HG03354 (cell line): ENCODE results near the gene DNAH11.

Source experiments
- ATAC-seq: cut with Tn5 transposase; IDR thresholded peaks from one replicate; pipeline ENCODE4 v1.9.1; 2021; ENCODE audit warnings: mild to moderate bottlenecking; ENCODE audit not compliant: unreplicated experiment, poor library complexity, severe bottlenecking

The DNAH11 gene

DNA sequence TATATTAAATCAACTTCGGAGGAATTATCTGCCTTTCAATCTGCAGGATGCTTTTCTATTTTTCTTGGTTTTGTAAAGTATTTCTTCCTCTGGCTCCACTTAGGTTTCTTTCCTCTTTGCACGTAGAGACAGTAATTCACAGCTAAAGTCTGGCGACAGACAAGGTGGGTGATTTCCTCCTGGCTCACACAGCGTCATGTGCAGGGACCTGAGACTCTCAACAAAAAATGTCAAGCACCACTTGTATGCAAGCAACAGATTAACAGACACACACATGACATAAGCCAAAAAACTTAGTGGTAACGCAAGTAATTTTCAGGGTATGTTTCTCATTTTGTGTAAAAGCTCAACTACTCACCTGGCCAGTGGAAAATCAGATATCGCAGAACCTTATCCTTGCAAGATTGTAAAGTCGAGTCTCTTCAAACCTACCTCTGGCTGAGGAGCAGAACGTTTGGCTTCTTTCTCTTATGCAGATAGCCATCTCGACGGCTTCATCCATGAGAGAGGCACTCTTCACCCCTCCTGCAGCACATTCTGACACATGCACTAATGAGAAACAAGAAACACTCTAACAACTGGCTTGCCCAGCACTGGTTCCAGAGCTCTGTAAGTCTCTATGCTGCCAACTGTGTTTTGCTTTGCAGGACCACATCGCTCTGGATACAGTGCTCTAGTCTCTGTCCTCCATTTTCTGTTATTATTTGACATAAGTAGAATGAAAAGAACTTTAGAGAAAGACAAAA, 214.9 kb downstream of the DNAH11 start:
- no peak for ATAC-seq

DNA sequence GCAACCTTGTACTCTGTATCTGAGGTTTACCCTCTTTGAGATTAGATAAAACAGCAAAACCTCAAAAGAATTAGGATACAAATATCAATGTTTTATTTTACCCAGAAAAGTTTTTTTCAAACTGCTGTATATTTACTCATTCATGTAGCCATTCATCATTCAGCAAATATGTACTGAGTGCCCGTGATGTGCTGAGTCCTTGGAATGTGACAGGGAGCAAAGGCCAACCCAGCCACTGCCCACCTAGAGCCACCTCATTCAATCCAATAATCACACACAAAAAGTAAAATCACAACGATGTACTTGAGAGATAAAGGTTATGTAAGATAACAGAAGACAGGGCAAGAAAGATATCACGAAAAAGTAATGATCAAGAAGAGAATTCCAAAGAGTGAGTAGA, 215.4 kb downstream of the DNAH11 start:
- ATAC-seq = no peak

DNA sequence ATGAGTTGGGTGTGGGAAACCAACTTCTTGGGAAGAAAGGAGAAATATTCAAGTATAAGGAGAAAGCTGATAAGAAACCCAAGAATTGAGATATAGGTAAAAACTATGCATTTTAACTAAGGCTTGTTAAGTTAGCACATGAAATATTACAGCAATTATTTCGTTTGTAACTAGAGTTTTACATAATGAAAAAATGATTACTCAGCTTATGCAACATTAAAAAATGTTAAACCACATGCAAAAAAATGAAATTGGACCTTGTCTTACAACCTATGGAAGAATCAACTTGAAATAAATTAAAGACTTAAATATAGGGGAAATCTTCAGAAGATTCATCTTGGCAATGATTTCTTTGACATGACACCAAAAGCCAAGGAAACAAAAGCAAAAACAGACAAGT, 219.6 kb downstream of the DNAH11 start:
- no peak for ATAC-seq

DNA sequence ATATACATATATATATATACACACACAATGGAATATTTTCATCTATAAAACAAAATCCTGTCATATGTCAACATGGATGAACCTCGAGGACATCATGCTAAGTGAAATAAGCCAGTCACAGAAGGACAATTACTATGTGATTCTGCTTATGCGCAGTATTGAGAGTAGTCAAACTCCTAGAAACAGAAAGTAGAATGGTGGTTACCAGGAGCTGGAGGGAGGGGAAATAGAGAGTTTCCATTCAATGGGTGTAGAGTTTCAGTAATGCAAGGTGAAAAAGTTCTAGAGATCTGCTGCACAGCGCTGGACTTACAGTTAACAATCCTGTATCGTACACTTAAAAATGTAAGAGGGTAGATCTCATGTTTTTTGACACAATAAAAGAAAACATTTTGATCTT, 221.0 kb downstream of the DNAH11 start:
- no peak for ATAC-seq

DNA sequence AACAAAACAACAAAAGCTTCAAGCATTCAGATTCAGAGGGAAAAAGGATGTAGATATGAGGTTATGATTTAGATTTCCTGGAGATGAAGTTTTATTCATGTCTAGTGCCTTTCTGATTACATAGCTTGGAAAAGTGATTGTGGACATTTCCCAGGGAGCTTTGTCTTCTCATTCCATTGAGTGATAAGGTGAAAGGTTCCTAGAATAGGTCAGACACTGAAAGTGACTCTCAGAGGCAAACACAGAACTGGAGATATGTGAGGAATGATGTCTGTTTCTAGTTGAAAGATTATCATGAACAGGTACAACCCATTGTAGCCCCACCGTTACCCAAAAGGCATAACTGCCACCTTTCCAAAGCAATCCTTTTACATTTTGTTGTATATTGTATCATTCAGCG, 223.4 kb downstream of the DNAH11 start:
- ATAC-seq = no peak

DNA sequence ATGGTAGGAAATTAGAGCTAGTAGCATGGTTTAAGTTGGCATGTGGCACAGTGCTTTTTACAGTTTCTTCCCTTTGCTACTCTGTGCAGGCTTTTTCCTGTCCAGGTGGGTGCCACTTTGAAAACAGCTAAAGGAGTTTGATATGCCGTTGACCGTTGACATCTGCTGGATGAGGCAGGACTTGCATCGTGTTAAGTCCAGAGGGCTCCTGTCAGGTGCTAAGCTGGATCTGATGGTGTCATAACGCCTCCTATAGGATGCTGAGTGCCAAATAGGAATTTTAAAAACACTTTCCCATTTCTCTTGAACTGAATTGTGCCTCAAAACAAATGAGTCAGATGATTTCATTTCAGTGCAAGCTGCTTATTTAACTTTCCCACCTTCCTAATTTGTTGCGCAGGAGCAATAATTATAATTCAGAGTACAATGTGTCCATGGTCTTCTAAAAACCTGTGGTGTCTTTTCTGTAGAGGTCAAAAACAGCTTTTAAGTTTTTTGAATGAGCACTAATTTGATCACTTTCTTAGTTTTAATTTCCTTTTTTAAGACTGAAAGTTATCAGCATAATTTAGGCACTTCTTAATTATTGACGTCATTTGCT, 224.6 kb downstream of the DNAH11 start:
- ATAC-seq = no peak

DNA sequence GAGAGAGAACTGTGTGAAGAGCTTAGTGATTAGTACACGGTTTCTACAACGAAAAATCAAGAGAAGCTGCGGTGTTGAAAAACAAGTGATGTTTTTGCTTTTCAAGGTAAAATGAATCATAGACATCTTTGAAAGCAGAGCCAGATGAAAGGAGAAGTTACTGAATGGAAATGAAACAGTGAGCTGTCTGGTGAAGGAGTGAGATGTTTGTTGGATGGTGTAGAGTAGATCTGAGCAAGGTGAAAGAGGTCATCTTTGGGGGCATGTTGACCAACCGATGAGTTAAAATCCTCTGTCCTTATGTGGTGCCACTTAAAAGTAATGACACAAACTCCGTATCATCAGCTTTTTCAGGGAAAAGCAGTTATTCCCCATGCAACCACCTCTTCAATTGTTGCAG, 225.4 kb downstream of the DNAH11 start:
- no peak for ATAC-seq

DNA sequence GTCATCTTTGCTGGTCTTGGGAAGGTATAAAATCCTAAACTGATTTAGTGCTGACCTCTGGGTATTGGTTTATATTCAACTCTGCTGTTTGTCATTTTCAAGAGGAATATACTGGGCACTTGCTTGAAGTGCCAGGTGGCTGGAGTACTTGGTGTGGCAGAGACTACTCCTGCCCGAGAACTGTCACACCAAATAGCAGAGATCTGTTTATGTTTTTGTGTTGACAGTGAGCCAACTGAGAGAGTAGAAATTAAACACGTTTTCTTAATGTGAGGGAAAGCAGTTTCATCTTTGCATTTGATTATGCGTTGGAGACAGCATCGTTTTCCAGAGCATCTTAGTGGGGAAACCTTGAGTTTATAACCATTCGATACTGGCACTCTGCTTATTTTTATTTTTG, 228.4 kb downstream of the DNAH11 start:
- no peak for ATAC-seq

DNA sequence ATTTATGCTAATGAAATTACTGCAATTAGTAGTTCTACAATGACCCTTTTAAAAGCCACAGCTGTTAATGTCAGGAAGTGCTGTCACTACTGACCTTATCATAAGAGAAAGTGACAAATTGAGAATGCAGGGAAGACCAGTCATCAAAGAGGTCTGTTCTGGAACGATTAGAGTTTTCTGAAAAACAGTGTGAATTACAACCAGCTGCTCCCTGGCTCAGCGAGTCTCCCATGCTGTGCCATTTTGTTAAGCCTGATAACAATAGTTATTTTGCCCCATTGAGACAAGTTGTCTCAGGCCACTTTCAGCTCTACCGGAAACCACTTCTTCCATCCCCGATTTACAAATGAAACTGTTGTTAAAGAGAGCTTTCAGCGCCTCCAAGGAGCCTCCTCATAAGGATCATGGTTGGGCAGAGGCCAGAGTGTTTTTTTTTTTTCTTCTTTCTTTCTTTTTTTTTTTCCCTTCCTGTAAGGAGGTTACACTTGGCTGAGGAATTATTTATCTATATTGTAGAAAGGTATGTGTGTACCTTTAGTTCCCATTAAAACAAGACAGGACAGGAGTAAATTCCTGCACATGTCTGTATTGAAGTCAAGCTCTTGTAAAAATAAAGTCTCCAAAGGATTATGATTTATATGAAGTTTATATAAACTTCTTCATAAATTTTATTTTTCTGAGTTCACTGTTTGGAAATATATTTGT, 229.2 kb downstream of the DNAH11 start:
- ATAC-seq = no peak

DNA sequence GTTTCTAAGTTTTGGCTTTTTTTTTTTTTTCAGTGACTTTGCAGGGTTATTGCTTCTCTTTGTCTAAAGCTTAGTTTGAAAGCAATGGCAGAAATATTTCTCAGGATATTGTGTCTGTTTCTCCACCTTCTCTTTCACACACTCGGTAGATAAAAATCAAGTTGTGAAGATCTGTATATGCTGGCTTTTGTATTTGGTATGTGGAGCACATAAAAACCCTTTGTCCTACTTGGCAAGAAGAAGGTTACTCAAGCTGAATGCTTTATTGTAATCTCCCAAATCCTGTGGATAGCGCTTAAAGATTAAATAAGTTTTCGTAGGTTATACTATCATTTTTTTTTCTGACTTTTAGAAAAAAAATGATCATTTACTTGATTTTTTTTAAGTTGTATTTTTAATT, 230.5 kb downstream of the DNAH11 start:
- no peak for ATAC-seq

DNA sequence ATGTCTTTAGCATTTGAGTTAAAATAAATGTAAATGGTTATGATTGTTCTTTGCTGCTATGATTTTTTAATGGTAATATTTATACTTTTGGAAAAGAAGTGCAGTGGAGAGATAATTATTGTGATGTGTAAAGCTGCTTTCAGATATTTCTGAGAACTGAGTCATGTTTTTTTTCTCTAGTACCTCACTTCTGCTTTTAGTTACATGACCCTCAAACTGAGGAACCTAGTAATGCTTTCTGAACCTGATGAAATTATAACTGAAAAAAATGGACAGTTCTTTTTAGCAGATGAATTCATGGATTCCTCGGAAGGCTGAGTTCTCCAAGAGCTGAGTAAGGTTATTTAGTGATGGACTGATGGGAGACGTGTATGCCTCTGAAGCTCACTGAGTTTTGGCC, 235.1 kb downstream of the DNAH11 start:
- ATAC-seq = no peak

DNA sequence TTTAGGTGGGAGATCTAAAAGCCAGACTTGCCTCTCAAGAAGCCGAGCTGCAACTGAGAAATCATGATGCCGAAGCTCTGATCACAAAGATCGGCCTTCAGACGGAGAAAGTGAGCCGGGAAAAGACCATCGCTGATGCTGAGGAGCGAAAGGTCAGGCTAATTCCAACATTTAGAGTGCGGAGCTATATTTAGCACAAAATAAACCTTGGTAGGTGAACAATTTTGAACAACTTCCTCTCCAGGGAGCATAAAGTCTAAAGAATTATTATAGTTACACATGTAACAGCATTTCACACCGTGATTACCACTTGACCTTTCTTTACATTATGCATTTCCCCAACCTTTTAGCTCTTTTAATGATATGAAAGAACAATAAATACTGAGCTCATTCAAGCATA, 236.1 kb downstream of the DNAH11 start:
- no peak for ATAC-seq

DNA sequence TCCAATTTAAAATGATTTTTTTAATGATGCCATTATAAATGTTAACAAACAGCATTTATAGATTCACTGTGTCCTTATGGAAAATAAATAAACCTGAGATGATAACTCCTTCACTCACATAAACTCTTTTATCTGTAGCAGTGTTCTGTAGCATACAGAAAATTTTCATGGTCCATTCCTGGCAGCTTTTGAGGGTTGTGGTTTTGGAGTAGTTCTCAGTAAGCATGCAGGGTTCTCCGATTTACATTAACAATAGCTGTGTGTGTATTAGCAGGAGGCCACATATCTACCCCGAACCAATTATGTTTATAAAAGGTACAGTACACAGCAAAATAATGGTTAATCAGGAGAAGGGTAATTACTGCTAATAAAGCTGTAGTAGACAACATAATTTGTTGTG, 240.2 kb downstream of the DNAH11 start:
- no peak for ATAC-seq

DNA sequence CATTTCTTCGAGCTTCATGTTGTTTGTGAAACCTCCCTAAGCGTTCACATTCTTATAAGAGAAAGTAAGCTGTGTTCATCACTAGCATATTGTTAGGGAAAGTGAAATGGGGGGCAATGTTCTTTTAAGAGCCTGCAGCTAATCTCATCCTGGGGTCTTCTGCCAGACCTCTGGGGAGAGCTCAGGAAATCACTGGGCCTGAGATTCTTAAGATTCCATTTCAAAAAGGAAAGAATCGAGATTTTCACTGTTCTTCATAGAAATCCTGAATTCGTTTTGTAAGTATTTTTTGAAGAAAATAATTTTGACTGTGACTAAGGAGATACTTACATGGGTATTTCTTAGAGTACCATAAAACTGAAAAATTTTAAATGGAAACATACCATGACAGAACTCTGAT, 242.2 kb downstream of the DNAH11 start:
- no peak for ATAC-seq

DNA sequence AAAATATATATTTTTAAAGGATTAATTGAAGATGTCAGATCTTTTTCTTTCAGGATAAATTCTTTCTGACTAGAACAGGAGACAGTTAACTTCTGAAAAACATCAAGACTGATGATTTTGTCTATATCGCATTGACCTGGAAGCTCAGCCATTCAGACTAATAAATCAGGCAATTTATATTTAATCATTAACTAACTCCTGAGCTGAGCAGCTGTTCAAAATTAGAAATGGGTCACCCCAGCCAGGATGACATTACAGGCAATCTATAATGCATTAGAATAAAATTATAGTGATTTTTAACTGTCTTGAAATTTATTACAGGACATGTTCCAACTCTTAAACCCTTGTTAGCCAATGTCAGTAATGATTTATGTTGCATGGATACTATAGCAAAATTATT, 263.0 kb downstream of the DNAH11 start:
- no peak for ATAC-seq

DNA sequence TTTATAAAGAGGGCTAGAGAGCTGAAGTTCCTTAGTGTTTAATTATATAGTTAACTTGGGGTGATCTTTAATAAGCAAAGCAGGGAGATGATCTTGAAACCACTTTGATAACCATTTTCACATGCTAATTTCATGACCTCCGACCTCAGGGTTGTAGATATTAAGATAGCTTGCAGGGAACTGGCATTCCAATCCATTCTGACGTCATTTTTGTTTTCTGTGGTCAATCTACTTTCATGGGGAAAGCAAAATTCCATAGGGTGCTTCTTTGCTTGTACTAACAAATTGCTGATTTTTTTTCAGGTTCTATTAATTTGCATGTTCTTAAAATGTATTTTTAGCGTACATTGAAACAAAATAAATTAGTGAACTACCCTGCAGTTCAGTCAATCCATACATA, 263.5 kb downstream of the DNAH11 start:
- no peak for ATAC-seq

DNA sequence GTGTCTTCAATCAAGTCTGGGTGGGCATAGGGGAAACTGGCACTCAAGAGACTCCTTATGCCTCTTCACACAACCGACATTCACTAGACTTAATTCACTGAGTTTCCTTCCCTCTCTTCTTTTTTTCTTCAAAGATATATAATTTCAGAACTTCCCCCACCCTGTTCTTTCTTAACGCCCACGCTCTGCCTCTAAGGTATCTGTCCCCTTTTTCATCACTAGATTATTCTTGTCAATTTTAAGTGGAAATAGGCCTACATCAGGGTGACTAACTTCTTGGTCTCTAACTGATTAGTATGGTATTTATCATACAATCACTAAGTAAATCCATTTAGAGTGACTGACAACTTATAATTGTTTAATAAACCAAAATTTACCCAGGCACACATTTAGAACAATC, 276.2 kb downstream of the DNAH11 start:
- no peak for ATAC-seq

DNA sequence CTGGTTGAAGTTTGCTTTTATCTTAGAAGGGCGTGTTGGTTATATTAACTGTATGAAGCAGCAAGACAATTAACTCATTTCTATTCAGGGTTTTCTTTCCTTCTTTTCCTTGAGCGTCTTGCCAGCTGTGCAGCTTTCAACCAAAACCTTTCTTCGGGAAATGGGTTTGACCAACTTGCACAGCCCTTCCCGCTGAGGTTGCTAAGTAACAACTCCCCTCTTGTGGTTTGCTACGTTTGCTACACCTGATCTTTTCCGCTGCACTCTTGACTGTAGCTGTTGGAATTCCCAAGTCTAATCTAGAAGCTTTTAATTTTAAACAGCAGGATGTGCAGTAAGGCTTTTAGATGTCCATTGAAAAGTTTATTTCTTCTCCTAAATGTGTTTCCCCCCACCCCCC, 286.0 kb downstream of the DNAH11 start:
- ATAC-seq = no peak

DNA sequence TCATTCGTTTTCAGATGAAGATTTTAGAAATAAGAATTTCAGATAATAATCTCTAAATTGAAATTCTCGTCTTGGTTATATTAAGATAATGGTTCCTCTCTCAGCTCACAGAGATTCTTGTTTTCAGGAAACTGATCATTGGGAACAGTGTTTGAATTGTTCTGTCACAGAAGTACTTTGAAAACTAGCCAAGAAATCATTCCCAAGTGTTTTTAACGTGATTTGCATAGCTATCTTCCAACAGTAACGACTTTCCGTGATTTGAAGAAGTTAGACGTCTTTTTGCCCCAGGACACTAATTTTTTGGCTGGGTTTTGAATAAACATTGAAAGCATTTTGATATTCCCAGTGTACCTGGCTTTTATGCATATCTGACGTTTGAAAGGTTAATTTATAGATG, 286.9 kb downstream of the DNAH11 start:
- ATAC-seq = no peak

DNA sequence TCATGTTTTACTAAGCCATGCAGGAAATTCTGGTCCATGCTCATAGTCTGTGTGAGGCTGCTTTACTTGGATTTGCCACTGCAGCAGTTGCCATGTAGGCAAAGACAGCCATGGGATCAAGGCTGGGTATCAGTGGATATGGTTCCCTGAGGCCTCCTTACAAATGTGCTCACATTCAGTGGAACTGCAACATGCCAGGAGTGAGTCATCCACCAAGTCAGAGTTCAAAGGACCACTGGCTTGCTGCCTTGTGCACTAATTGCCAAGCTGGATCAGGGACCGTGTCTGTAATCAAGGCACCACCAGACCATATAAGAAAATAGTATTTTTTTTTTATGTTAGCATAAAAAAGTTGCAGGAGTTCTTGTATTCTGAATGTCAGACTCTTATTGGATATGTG, 301.9 kb downstream of the DNAH11 start:
- ATAC-seq = no peak

DNA sequence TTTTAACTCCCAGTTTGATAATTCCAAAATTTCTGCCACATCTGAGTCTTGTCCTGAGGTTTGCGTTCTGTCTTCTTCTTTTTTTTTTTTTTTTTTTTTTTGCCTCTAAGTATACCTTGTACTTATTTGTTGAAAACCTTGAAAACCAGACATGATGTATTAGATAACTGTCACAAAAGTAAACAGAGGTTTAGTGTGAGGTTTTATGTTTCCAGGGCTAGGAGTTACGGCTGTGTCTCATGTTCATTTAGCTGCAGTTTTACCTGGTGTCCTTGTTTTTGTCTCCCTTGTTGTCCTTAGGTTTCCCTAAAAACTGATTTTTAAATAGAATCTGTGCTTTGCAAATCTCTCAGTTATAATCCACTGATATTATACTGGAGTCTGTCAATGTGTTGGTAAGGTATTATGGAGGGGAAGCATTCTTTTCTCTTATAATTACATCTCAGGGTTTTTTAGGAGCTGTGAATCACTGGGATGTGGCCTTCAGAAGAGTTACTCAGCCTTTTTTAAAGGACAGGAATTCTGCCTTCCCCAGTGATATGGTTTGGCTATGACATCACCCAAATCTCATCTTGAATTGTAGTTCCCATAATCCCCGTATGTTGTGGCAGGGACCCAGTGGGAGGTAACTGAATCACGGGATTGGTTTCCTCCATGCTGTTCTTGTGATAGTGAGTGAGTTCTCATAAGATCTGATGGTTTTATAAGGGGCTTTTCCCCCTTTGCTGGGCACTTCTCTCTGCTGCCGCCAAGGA, 307.9 kb downstream of the DNAH11 start:
- no peak for ATAC-seq
